ENCODE measurements around the gene NR1H2. TPM values are rescaled to one million over a fixed set of nuclear protein-coding genes. Genes with fewer than 3 reads are reported as not detected.

The NR1H2 gene
- total RNA-seq, 2 experiments from 2014 or later = 79.7 to 86.2 TPM

GRCh38 chr19:50427318-50427925 lies 51.2 kb downstream of the NR1H2 start:
- Mint-ChIP-seq H3K27ac (no peak overlapping the region), H3K36me3 (ENCODE audit: low read depth) (no peaks in the 10 kb centered on the region), H3K4me1 (peaks cover 11% of the 10 kb centered on the region), H3K9me3 (no peaks in the 10 kb centered on the region), H3K4me3 (no peak overlapping the region), H3K27me3 (peaks cover 8% of the 10 kb centered on the region)
- DNase-seq = no peak
- POLR2A ChIA-PET = interaction anchor here (0.7 to 1.3 kb wide), 2 partner anchors 31 to 41 kb away, joined by 4 read pairs; no protein-coding TSS in a partner anchor
- CTCF ChIA-PET = interaction anchor here (0.8 kb wide), 1 partner anchor 10 kb away, joined by 3 read pairs; no protein-coding TSS in a partner anchor

GRCh38 chr19:50427997-50428425 lies 51.8 kb downstream of the NR1H2 start:
- Mint-ChIP-seq H3K27ac (no peak overlapping the region), H3K4me1 (peaks cover 11% of the 10 kb centered on the region), H3K27me3 (peaks cover 10% of the 10 kb centered on the region), H3K9me3 (no peaks in the 10 kb centered on the region), H3K4me3 (no peak overlapping the region), H3K36me3 (ENCODE audit: low read depth) (no peaks in the 10 kb centered on the region)
- POLR2A ChIA-PET = no interaction called here
- CTCF ChIA-PET = interaction anchor here (0.8 kb wide), 1 partner anchor 11 kb away, joined by 3 read pairs; no protein-coding TSS in a partner anchor
- peak; percentile 40 for DNase-seq

- DNase-seq = no peak
- Mint-ChIP-seq H3K27me3 (peaks cover 14% of the 10 kb centered on the region), H3K36me3 (ENCODE audit: low read depth) (no peaks in the 10 kb centered on the region), H3K9me3 (no peaks in the 10 kb centered on the region), H3K27ac (no peak overlapping the region), H3K4me1 (peaks cover 11% of the 10 kb centered on the region), H3K4me3 (no peak overlapping the region)
- CTCF ChIA-PET = no interaction called here
- POLR2A ChIA-PET = no interaction called here
Measured at GRCh38 chr19:50428772-50429463, 52.7 kb downstream of the NR1H2 start.

GRCh38 chr19:50430888-50431342 lies 54.7 kb downstream of the NR1H2 start:
- ChIA-PET POLR2A (interaction anchor here (2.1 kb wide), 1 partner anchor 29 kb away, joined by 4 read pairs; no protein-coding TSS in a partner anchor), CTCF (interaction anchor here (1.1 kb wide), 1 partner anchor 62 kb away, joined by 3 read pairs; no protein-coding TSS in a partner anchor)
- no peaks in the 10 kb centered on the region for H3K9me3 Mint-ChIP-seq
- peak overlapping the region; percentile 79 for H3K4me3 Mint-ChIP-seq
- no peaks in the 10 kb centered on the region for H3K36me3 Mint-ChIP-seq (ENCODE audit: low read depth)
- peaks cover 11% of the 10 kb centered on the region for H3K4me1 Mint-ChIP-seq
- no peak overlapping the region for H3K27ac Mint-ChIP-seq
- H3K27me3 Mint-ChIP-seq = peaks cover 14% of the 10 kb centered on the region
- DNase-seq = no peak

GRCh38 chr19:50431343-50432220 lies 55.3 kb downstream of the NR1H2 start:
- DNase-seq = peak; percentile 88
- Mint-ChIP-seq H3K9me3 (no peaks in the 10 kb centered on the region), H3K4me1 (peaks cover 11% of the 10 kb centered on the region), H3K27me3 (peaks cover 14% of the 10 kb centered on the region), H3K4me3 (peak overlapping the region; percentile 79), H3K36me3 (ENCODE audit: low read depth) (no peaks in the 10 kb centered on the region), H3K27ac (peak overlapping the region; percentile 78)
- POLR2A ChIA-PET = interaction anchor here (2.1 kb wide), 1 partner anchor 29 kb away, joined by 4 read pairs; no protein-coding TSS in a partner anchor
- CTCF ChIA-PET = interaction anchor here (1.1 kb wide), 1 partner anchor 63 kb away, joined by 3 read pairs; no protein-coding TSS in a partner anchor

- ChIA-PET CTCF (no interaction called here), POLR2A (interaction anchor here (2.1 kb wide), 1 partner anchor 28 kb away, joined by 4 read pairs; no protein-coding TSS in a partner anchor)
- Mint-ChIP-seq H3K4me3 (peak within 1 kb of the TSS; percentile 79), H3K36me3 (ENCODE audit: low read depth) (no peaks in the 10 kb centered on the region), H3K27me3 (peaks cover 14% of the 10 kb centered on the region), H3K4me1 (peaks cover 11% of the 10 kb centered on the region), H3K27ac (peak within 1 kb of the TSS; percentile 78), H3K9me3 (no peaks in the 10 kb centered on the region)
- no peak for DNase-seq
Measured at GRCh38 chr19:50432221-50433028, 56.2 kb downstream of the NR1H2 start, which contains the start of gene MYBPC2. TSS of gene MYBPC2 (plus strand) at chr19:50432892. CDS start at chr19:50432954, 62 bp downstream.

Other genes with a start within 250 kb of the NR1H2 start
- not detected for gene IZUMO2, start 213.2 kb upstream of the NR1H2 start, total RNA-seq
- gene MYH14, start 172.8 kb upstream of the NR1H2 start, total RNA-seq = not detected
- 1 to 10 TPM; 4.2 to 4.3 TPM for gene KCNC3, start 47.1 kb upstream of the NR1H2 start, total RNA-seq
- 1 to 10 TPM; 3.2 to 3.9 TPM for gene NAPSA, start 10.8 kb upstream of the NR1H2 start, total RNA-seq
- 100 to 1,000 TPM; 117 to 119 TPM for gene POLD1, start 7.9 kb downstream of the NR1H2 start, total RNA-seq
- under 1 TPM in 1 of 2 experiments, not detected in 1; 0.18 TPM for gene SPIB, start 42.5 kb downstream of the NR1H2 start, total RNA-seq
- under 1 TPM; 0.28 to 0.33 TPM for gene MYBPC2, start 56.4 kb downstream of the NR1H2 start, total RNA-seq
- gene EMC10, start 100.0 kb downstream of the NR1H2 start, total RNA-seq = 10 to 100 TPM; 56.3 to 57.2 TPM
- under 1 TPM in 1 of 2 experiments, not detected in 1; 0.33 TPM for gene GARIN5A, start 100.4 kb downstream of the NR1H2 start, total RNA-seq
- 10 to 100 TPM; 44.7 to 51.4 TPM for gene JOSD2, start 134.7 kb downstream of the NR1H2 start, total RNA-seq
- not detected for gene ASPDH, start 137.5 kb downstream of the NR1H2 start, total RNA-seq
- gene LRRC4B, start 192.0 kb downstream of the NR1H2 start, total RNA-seq = not detected

Data from activated CD4-positive, alpha-beta memory T cell treated with anti-CD3 and anti-CD28 coated beads, Interleukin-2, amount 10 ng/mL, durations not matched to agents 7 days and 5 days (primary cell).